Endothelial cell of umbilical vein (primary cell): ENCODE results near the gene ZNF33B. TPM values are rescaled to one million over a fixed set of nuclear protein-coding genes. Genes with fewer than 3 reads are reported as not detected.

Source experiments
- BruUV-seq: library from RNA; stranded (reverse); fragments of 400-500 nt; replicated peaks from 2 replicates; lab custom pipeline; 2021; lab: Mats Ljungman, UMichigan
- CTCF ChIA-PET: fragments of 300-600, 350-600 bp; sonication (Branson Sonifier 250); formaldehyde crosslinking; loops from one replicate; lab custom pipeline; 2021; ENCODE audit warnings: antibody characterized with exemption, inconsistent platforms; lab: Charles Lee
- POLR2A ChIA-PET: fragments of 300-600, 350-600 bp; sonication (Branson Sonifier 250); formaldehyde crosslinking; loops from one replicate; lab custom pipeline; 2021; ENCODE audit warnings: antibody characterized with exemption, inconsistent platforms; lab: Charles Lee
- DNase-seq: peaks from one replicate; pipeline ENCODE4 v3.0.0-alpha.2; 2011; ENCODE audit warnings: low read depth, low spot score
- FAIRE-seq: peaks from 2 replicates; lab custom pipeline; 2011; peaks lifted over from hg19 to GRCh38; lab: Jason Lieb, UNC
- H2AFZ ChIP-seq: 2 replicates; pipeline ENCODE4 v1.6.0; 2012; ENCODE audit warnings: low read depth, low read length, control low read depth, inconsistent platforms
- H3K27ac ChIP-seq: 2 replicates; pipeline ENCODE4 v1.5.1; 2011; ENCODE audit warnings: low read depth, mild to moderate bottlenecking, control low read depth, low read length, moderate library complexity; ENCODE audit not compliant: insufficient read depth
- H3K27me3 ChIP-seq, 2 experiments: 2 replicates each; pipeline versions ENCODE4 v1.6.0 to v1.6.1; 2011; ENCODE audit warnings: low read length in 2 of 2, mixed read lengths in 1 of 2; ENCODE audit not compliant: control insufficient read depth in 2 of 2, insufficient read depth in 2 of 2
- H3K36me3 ChIP-seq, 2 experiments: 2 replicates in 1 of 2; 3 replicates in 1 of 2; pipeline ENCODE4 v1.5.1; 2011; ENCODE audit warnings: low read length in 2 of 2, mild to moderate bottlenecking in 1 of 2, moderate library complexity in 1 of 2; ENCODE audit not compliant: control insufficient read depth in 2 of 2, insufficient read depth in 2 of 2; ENCODE audit errors: extremely low read depth in 1 of 2
- H3K4me1 ChIP-seq: 3 replicates; pipeline ENCODE4 v1.5.1; 2011; ENCODE audit warnings: mild to moderate bottlenecking, low read length; ENCODE audit not compliant: control insufficient read depth, insufficient read depth; ENCODE audit errors: extremely low read depth
- H3K4me2 ChIP-seq: 2 replicates; pipeline ENCODE4 v1.6.1; 2011; ENCODE audit warnings: low read length, control low read depth, mixed read lengths; ENCODE audit not compliant: insufficient read depth
- H3K4me3 ChIP-seq, 3 experiments: fragments of 200-600 bp in 1 of 3; sonication (generic), shearing (Covaris generic) in 1 of 3; replicated peaks in 1 of 3; 2 replicates each; pipeline ENCODE4 v1.5.1; 2011 to 2016; ENCODE audit warnings: control low read depth in 3 of 3, low read length in 3 of 3, mild to moderate bottlenecking in 2 of 3, inconsistent platforms in 1 of 3, low read depth in 1 of 3, moderate library complexity in 1 of 3; ENCODE audit not compliant: insufficient read depth in 1 of 3
- H3K79me2 ChIP-seq: 2 replicates; pipeline ENCODE4 v1.6.0; 2012; ENCODE audit warnings: low read length, inconsistent platforms; ENCODE audit not compliant: control insufficient read depth, insufficient read depth
- H3K9ac ChIP-seq: replicated peaks from 2 replicates; pipeline ENCODE3; 2011; ENCODE audit warnings: low read length, control low read depth; ENCODE audit not compliant: insufficient read depth; ENCODE audit errors: extremely low read depth
- H3K9me1 ChIP-seq: replicated peaks from 3 replicates; pipeline ENCODE4 v1.6.0; 2011; ENCODE audit warnings: mild to moderate bottlenecking, low read length; ENCODE audit not compliant: control insufficient read depth, insufficient read depth; ENCODE audit errors: extremely low read depth
- H3K9me3 ChIP-seq: replicated peaks from 2 replicates; pipeline ENCODE4 v1.5.1; 2012; ENCODE audit warnings: low read length, inconsistent platforms; ENCODE audit not compliant: control insufficient read depth, insufficient read depth
- H4K20me1 ChIP-seq: replicated peaks from 2 replicates; pipeline ENCODE3; 2011; ENCODE audit warnings: mild to moderate bottlenecking, low read length; ENCODE audit not compliant: control insufficient read depth, insufficient read depth; ENCODE audit errors: extremely low read depth
- EZH2 ChIP-seq: IDR thresholded peaks from 2 replicates; pipeline ENCODE4 v1.6.1; 2012; ENCODE audit warnings: borderline replicate concordance, low read depth, mild to moderate bottlenecking, moderate library complexity, low read length, inconsistent platforms; ENCODE audit not compliant: severe bottlenecking
- FOS ChIP-seq: IDR thresholded peaks from 2 replicates; pipeline ENCODE4 v1.6.1; 2011; ENCODE audit warnings: mild to moderate bottlenecking, low read length, moderate library complexity, borderline replicate concordance; ENCODE audit not compliant: insufficient read depth
- GATA2 ChIP-seq: IDR thresholded peaks from 2 replicates; pipeline ENCODE4 v1.7.0; 2011; ENCODE audit warnings: low read depth, mild to moderate bottlenecking, moderate library complexity, mixed read lengths, low read length; ENCODE audit not compliant: insufficient read length, insufficient read depth
- JUN ChIP-seq: IDR thresholded peaks from 2 replicates; pipeline ENCODE4 v1.6.1; 2011; ENCODE audit warnings: borderline replicate concordance, low read depth; ENCODE audit not compliant: insufficient read length, insufficient read depth
- MAX ChIP-seq: IDR thresholded peaks from 2 replicates; pipeline ENCODE4 v1.6.1; 2011; ENCODE audit not compliant: insufficient read depth, insufficient read length
- MYC ChIP-seq: IDR thresholded peaks from one replicate; pipeline ENCODE4 v1.6.1; 2011; ENCODE audit warnings: mild to moderate bottlenecking, low read depth, low read length
- POLR2A ChIP-seq: IDR thresholded peaks from 2 replicates; pipeline ENCODE4 v1.6.1; 2012; ENCODE audit warnings: low read depth, mild to moderate bottlenecking, control low read depth, low read length
- POLR2AphosphoS5 ChIP-seq: IDR thresholded peaks from 2 replicates; pipeline ENCODE4 v1.6.1; 2012; ENCODE audit warnings: low read depth, mild to moderate bottlenecking, control low read depth, low read length, moderate library complexity; ENCODE audit not compliant: insufficient read depth
- dilution Hi-C: fragments of 300-500 bp; cut with MboI; formaldehyde crosslinking; loops from one replicate; pipeline ENCODE4 v1.15.0; 2019; ENCODE audit warnings: low sequenced_read_pairs; ENCODE audit not compliant: extremely low pct_ligation_motif_present
- intact Hi-C: fragments of 100-400 bp; cut with micrococcal nuclease; formaldehyde crosslinking; loops from one replicate; pipeline ENCODE4 v1.10.0; 2022
- polyA plus RNA-seq, 4 experiments: library from polyadenylated mRNA; depleted of rRNA in 3 of 4; stranded (reverse) in 3 of 4; unstranded in 1 of 4; fragments of >200 nt; gene quantifications; 2 replicates each; pipeline versions ENCODE4 v1.2.1 to v1.2.3, GENCODE V29; 2011 to 2012; ENCODE audit warnings: missing spikeins in 1 of 4
- total RNA-seq: library from RNA; stranded (reverse); gene quantifications from 2 replicates; pipeline ENCODE4 v1.2.3, GENCODE V29; 2021
- TF ChIP-seq, protein P1 (sequence below), 2 donors: IDR thresholded peaks; 1 replicate in 1 of 2; 2 replicates in 1 of 2; pipeline ENCODE4 v1.5.1; 2011; ENCODE audit warnings: low read length in 2 of 2, mild to moderate bottlenecking in 2 of 2, moderate library complexity in 2 of 2, control low read depth in 1 of 2, inconsistent platforms in 1 of 2, low read depth in 1 of 2; ENCODE audit not compliant: insufficient read depth in 1 of 2; ENCODE audit errors: extremely low read depth in 1 of 2

Gene ZNF33B
- total and polyA plus RNA-seq, 2 donors (not counting 3 experiments of a cell fraction or from before 2014, with no cell fraction given) = 14.0 to 15.3 TPM

DNA sequence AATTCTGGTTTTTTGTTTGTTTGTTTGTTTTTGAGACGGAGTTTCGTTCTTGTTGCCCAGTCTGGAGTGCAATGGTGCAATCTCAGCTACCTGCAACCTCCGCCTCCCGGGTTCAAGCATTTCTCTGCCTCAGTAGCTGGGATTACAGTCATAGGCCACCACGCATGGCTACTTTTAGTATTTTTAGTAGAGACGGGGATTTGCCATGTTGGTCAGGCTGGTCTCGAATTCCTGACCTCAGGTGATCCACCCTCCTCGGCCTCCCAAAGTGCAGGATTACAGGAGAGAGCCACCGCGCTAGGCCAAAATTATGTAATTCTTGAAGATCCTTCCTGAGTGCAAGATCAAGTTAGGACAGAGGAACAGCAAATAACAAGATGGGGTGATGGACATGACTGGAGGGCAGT, 719 bp downstream of the ZNF33B start:
- Histone ChIP-seq H3K9me1 (no peaks in the 10 kb centered on the region), H3K4me3 (peak overlapping the region; percentile 15 to 82 (median 56)), H3K4me1 (peaks cover 8% of the 10 kb centered on the region), H4K20me1 (no peaks in the 10 kb centered on the region), H3K27me3 (peaks cover 0 to 2% of the 10 kb centered on the region in 2 experiments), H3K9me3 (no peaks in the 10 kb centered on the region), H3K9ac (peak overlapping the region; percentile 72), H2AFZ (peak overlapping the region; percentile 74), H3K4me2 (peak overlapping the region; percentile 59), H3K27ac (peak overlapping the region; percentile 42), H3K79me2 (peaks cover 2% of the 10 kb centered on the region), H3K36me3 (no peaks in the 10 kb centered on the region)
- intact Hi-C loops (loop anchor here (1.0 kb wide), 3 partner anchors 85 to 145 kb away; partner anchors contain the start of gene BMS1), dilution Hi-C loops (no loop called here)
- no peak for TF ChIP-seq MAX
- no peak for TF ChIP-seq FOS
- no peak for TF ChIP-seq POLR2A
- no peak for TF ChIP-seq POLR2AphosphoS5
- TF ChIP-seq, protein P1, sequence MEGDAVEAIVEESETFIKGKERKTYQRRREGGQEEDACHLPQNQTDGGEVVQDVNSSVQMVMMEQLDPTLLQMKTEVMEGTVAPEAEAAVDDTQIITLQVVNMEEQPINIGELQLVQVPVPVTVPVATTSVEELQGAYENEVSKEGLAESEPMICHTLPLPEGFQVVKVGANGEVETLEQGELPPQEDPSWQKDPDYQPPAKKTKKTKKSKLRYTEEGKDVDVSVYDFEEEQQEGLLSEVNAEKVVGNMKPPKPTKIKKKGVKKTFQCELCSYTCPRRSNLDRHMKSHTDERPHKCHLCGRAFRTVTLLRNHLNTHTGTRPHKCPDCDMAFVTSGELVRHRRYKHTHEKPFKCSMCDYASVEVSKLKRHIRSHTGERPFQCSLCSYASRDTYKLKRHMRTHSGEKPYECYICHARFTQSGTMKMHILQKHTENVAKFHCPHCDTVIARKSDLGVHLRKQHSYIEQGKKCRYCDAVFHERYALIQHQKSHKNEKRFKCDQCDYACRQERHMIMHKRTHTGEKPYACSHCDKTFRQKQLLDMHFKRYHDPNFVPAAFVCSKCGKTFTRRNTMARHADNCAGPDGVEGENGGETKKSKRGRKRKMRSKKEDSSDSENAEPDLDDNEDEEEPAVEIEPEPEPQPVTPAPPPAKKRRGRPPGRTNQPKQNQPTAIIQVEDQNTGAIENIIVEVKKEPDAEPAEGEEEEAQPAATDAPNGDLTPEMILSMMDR (IDR thresholded peaks at IDR 0.05; ENCODE audit: extremely low read depth in 1 of 2, insufficient read depth in 1 of 2, low read depth in 1 of 2, low read length in 2 of 2) = no peak
- TF ChIP-seq MYC = no peak
- no peak for TF ChIP-seq EZH2
- no peak for TF ChIP-seq GATA2
- no peak for TF ChIP-seq JUN
- ChIA-PET CTCF (no interaction called here), POLR2A (no interaction called here)
- BruUV-seq = TSS peak; percentile 37
- DNase-seq = no peak
- no peak for FAIRE-seq
